ENCODE data around the gene SPOPL.

GRCh38 chr2:138497294-138497693 is 4.3 kb upstream of the SPOPL start:
- TF ChIP-seq CTCF (IDR thresholded peaks at IDR 0.05) (no peak), POLR2A (IDR thresholded peaks at IDR 0.05) (no peak)
